Endothelial cell of umbilical vein (primary cell): ENCODE data around the gene ELANE. TPM values are rescaled to one million over a fixed set of nuclear protein-coding genes. Genes with fewer than 3 reads are reported as not detected.

Experiments used
- BruUV-seq: library from RNA; stranded (reverse); fragments of 400-500 nt; replicated peaks from 2 replicates; lab custom pipeline; 2021; lab: Mats Ljungman, UMichigan
- CTCF ChIA-PET: fragments of 300-600, 350-600 bp; sonication (Branson Sonifier 250); formaldehyde crosslinking; loops from one replicate; lab custom pipeline; 2021; ENCODE audit warnings: antibody characterized with exemption, inconsistent platforms; lab: Charles Lee
- POLR2A ChIA-PET: fragments of 300-600, 350-600 bp; sonication (Branson Sonifier 250); formaldehyde crosslinking; loops from one replicate; lab custom pipeline; 2021; ENCODE audit warnings: antibody characterized with exemption, inconsistent platforms; lab: Charles Lee
- DNase-seq: peaks from one replicate; pipeline ENCODE4 v3.0.0-alpha.2; 2011; ENCODE audit warnings: low read depth, low spot score
- FAIRE-seq: peaks from 2 replicates; lab custom pipeline; 2011; peaks lifted over from hg19 to GRCh38; lab: Jason Lieb, UNC
- H2AFZ ChIP-seq: 2 replicates; pipeline ENCODE4 v1.6.0; 2012; ENCODE audit warnings: low read depth, low read length, control low read depth, inconsistent platforms
- H3K27ac ChIP-seq: 2 replicates; pipeline ENCODE4 v1.5.1; 2011; ENCODE audit warnings: low read depth, mild to moderate bottlenecking, control low read depth, low read length, moderate library complexity; ENCODE audit not compliant: insufficient read depth
- H3K27me3 ChIP-seq, 2 experiments: 2 replicates each; pipeline versions ENCODE4 v1.6.0 to v1.6.1; 2011; ENCODE audit warnings: low read length in 2 of 2, mixed read lengths in 1 of 2; ENCODE audit not compliant: control insufficient read depth in 2 of 2, insufficient read depth in 2 of 2
- H3K36me3 ChIP-seq, 2 experiments: 2 replicates in 1 of 2; 3 replicates in 1 of 2; pipeline ENCODE4 v1.5.1; 2011; ENCODE audit warnings: low read length in 2 of 2, mild to moderate bottlenecking in 1 of 2, moderate library complexity in 1 of 2; ENCODE audit not compliant: control insufficient read depth in 2 of 2, insufficient read depth in 2 of 2; ENCODE audit errors: extremely low read depth in 1 of 2
- H3K4me1 ChIP-seq: 3 replicates; pipeline ENCODE4 v1.5.1; 2011; ENCODE audit warnings: mild to moderate bottlenecking, low read length; ENCODE audit not compliant: control insufficient read depth, insufficient read depth; ENCODE audit errors: extremely low read depth
- H3K4me2 ChIP-seq: 2 replicates; pipeline ENCODE4 v1.6.1; 2011; ENCODE audit warnings: low read length, control low read depth, mixed read lengths; ENCODE audit not compliant: insufficient read depth
- H3K4me3 ChIP-seq, 3 experiments: fragments of 200-600 bp in 1 of 3; sonication (generic), shearing (Covaris generic) in 1 of 3; replicated peaks in 1 of 3; 2 replicates each; pipeline ENCODE4 v1.5.1; 2011 to 2016; ENCODE audit warnings: control low read depth in 3 of 3, low read length in 3 of 3, mild to moderate bottlenecking in 2 of 3, inconsistent platforms in 1 of 3, low read depth in 1 of 3, moderate library complexity in 1 of 3; ENCODE audit not compliant: insufficient read depth in 1 of 3
- H3K79me2 ChIP-seq: 2 replicates; pipeline ENCODE4 v1.6.0; 2012; ENCODE audit warnings: low read length, inconsistent platforms; ENCODE audit not compliant: control insufficient read depth, insufficient read depth
- H3K9ac ChIP-seq: replicated peaks from 2 replicates; pipeline ENCODE3; 2011; ENCODE audit warnings: low read length, control low read depth; ENCODE audit not compliant: insufficient read depth; ENCODE audit errors: extremely low read depth
- H3K9me1 ChIP-seq: replicated peaks from 3 replicates; pipeline ENCODE4 v1.6.0; 2011; ENCODE audit warnings: mild to moderate bottlenecking, low read length; ENCODE audit not compliant: control insufficient read depth, insufficient read depth; ENCODE audit errors: extremely low read depth
- H3K9me3 ChIP-seq: replicated peaks from 2 replicates; pipeline ENCODE4 v1.5.1; 2012; ENCODE audit warnings: low read length, inconsistent platforms; ENCODE audit not compliant: control insufficient read depth, insufficient read depth
- H4K20me1 ChIP-seq: replicated peaks from 2 replicates; pipeline ENCODE3; 2011; ENCODE audit warnings: mild to moderate bottlenecking, low read length; ENCODE audit not compliant: control insufficient read depth, insufficient read depth; ENCODE audit errors: extremely low read depth
- CTCF ChIP-seq, 2 donors: IDR thresholded peaks; 1 replicate in 1 of 2; 2 replicates in 1 of 2; pipeline ENCODE4 v1.5.1; 2011; ENCODE audit warnings: low read length in 2 of 2, mild to moderate bottlenecking in 2 of 2, moderate library complexity in 2 of 2, control low read depth in 1 of 2, inconsistent platforms in 1 of 2, low read depth in 1 of 2; ENCODE audit not compliant: insufficient read depth in 1 of 2; ENCODE audit errors: extremely low read depth in 1 of 2
- EZH2 ChIP-seq: IDR thresholded peaks from 2 replicates; pipeline ENCODE4 v1.6.1; 2012; ENCODE audit warnings: borderline replicate concordance, low read depth, mild to moderate bottlenecking, moderate library complexity, low read length, inconsistent platforms; ENCODE audit not compliant: severe bottlenecking
- FOS ChIP-seq: IDR thresholded peaks from 2 replicates; pipeline ENCODE4 v1.6.1; 2011; ENCODE audit warnings: mild to moderate bottlenecking, low read length, moderate library complexity, borderline replicate concordance; ENCODE audit not compliant: insufficient read depth
- GATA2 ChIP-seq: IDR thresholded peaks from 2 replicates; pipeline ENCODE4 v1.7.0; 2011; ENCODE audit warnings: low read depth, mild to moderate bottlenecking, moderate library complexity, mixed read lengths, low read length; ENCODE audit not compliant: insufficient read length, insufficient read depth
- JUN ChIP-seq: IDR thresholded peaks from 2 replicates; pipeline ENCODE4 v1.6.1; 2011; ENCODE audit warnings: borderline replicate concordance, low read depth; ENCODE audit not compliant: insufficient read length, insufficient read depth
- MAX ChIP-seq: IDR thresholded peaks from 2 replicates; pipeline ENCODE4 v1.6.1; 2011; ENCODE audit not compliant: insufficient read depth, insufficient read length
- MYC ChIP-seq: IDR thresholded peaks from one replicate; pipeline ENCODE4 v1.6.1; 2011; ENCODE audit warnings: mild to moderate bottlenecking, low read depth, low read length
- POLR2A ChIP-seq: IDR thresholded peaks from 2 replicates; pipeline ENCODE4 v1.6.1; 2012; ENCODE audit warnings: low read depth, mild to moderate bottlenecking, control low read depth, low read length
- POLR2AphosphoS5 ChIP-seq: IDR thresholded peaks from 2 replicates; pipeline ENCODE4 v1.6.1; 2012; ENCODE audit warnings: low read depth, mild to moderate bottlenecking, control low read depth, low read length, moderate library complexity; ENCODE audit not compliant: insufficient read depth
- dilution Hi-C: fragments of 300-500 bp; cut with MboI; formaldehyde crosslinking; loops from one replicate; pipeline ENCODE4 v1.15.0; 2019; ENCODE audit warnings: low sequenced_read_pairs; ENCODE audit not compliant: extremely low pct_ligation_motif_present
- intact Hi-C: fragments of 100-400 bp; cut with micrococcal nuclease; formaldehyde crosslinking; loops from one replicate; pipeline ENCODE4 v1.10.0; 2022
- polyA plus RNA-seq, 4 experiments: library from polyadenylated mRNA; depleted of rRNA in 3 of 4; stranded (reverse) in 3 of 4; unstranded in 1 of 4; fragments of >200 nt; gene quantifications; 2 replicates each; pipeline versions ENCODE4 v1.2.1 to v1.2.3, GENCODE V29; 2011 to 2012; ENCODE audit warnings: missing spikeins in 1 of 4
- total RNA-seq: library from RNA; stranded (reverse); gene quantifications from 2 replicates; pipeline ENCODE4 v1.2.3, GENCODE V29; 2021

Gene ELANE
- total and polyA plus RNA-seq, 2 donors (not counting 3 experiments of a cell fraction or from before 2014, with no cell fraction given) = not detected

- Histone ChIP-seq H3K27me3 (no peaks in the 10 kb centered on the region), H3K9ac (no peak overlapping the region), H3K9me1 (no peaks in the 10 kb centered on the region), H3K4me2 (no peak overlapping the region), H3K27ac (no peak overlapping the region), H4K20me1 (no peaks in the 10 kb centered on the region), H2AFZ (peak overlapping the region; percentile 55), H3K4me1 (no peaks in the 10 kb centered on the region), H3K36me3 (no peaks in the 10 kb centered on the region), H3K4me3 (no peak overlapping the region), H3K9me3 (no peaks in the 10 kb centered on the region), H3K79me2 (no peaks in the 10 kb centered on the region)
- DNase-seq (no peak), FAIRE-seq (no peak)
- intact Hi-C loops = no loop called here
- dilution Hi-C loops = no loop called here
- ChIA-PET POLR2A (no interaction called here), CTCF (interaction anchor here (1.1 kb wide), 1 partner anchor 81 kb away, joined by 10 read pairs; no protein-coding TSS in a partner anchor)
- TF ChIP-seq POLR2AphosphoS5 (no peak), MYC (no peak)
- no TSS peak for BruUV-seq
These were observed 1.1 kb upstream of the ELANE start for GRCh38 chr19:850979-851335.

GRCh38 chr19:853014-853585 lies 997 bp downstream of the ELANE start:
- dilution Hi-C loops (no loop called here), intact Hi-C loops (no loop called here)
- Histone ChIP-seq H3K9me3 (no peaks in the 10 kb centered on the region), H3K79me2 (no peaks in the 10 kb centered on the region), H3K4me1 (no peaks in the 10 kb centered on the region), H3K27me3 (no peaks in the 10 kb centered on the region), H3K27ac (no peak overlapping the region), H4K20me1 (no peaks in the 10 kb centered on the region), H3K9me1 (no peaks in the 10 kb centered on the region), H3K4me2 (no peak overlapping the region), H2AFZ (no peak overlapping the region), H3K4me3 (no peak overlapping the region), H3K9ac (no peak overlapping the region), H3K36me3 (no peaks in the 10 kb centered on the region)
- ChIA-PET POLR2A (no interaction called here), CTCF (no interaction called here)
- no peak for TF ChIP-seq JUN
- TF ChIP-seq CTCF (IDR thresholded peaks at IDR 0.05; ENCODE audit: extremely low read depth in 1 of 2, insufficient read depth in 1 of 2, low read depth in 1 of 2, low read length in 2 of 2) = no peak
- TF ChIP-seq POLR2AphosphoS5 = no peak
- no peak for TF ChIP-seq POLR2A
- TF ChIP-seq EZH2 = no peak
- no peak for TF ChIP-seq MYC
- TF ChIP-seq MAX = no peak
- TF ChIP-seq FOS = no peak
- TF ChIP-seq GATA2 = no peak
- FAIRE-seq = no peak
- no peak for DNase-seq
- BruUV-seq = no TSS peak
